Measurements from ENCODE around the gene FIGNL2. TPM values are rescaled to one million over a fixed set of nuclear protein-coding genes. Genes with fewer than 3 reads are reported as not detected.

FIGNL2 gene
- total and polyA plus RNA-seq, 9 of the 15 experiments (the other 6 are each of a cell fraction or from before 2014, with no cell fraction given), result 0.01 TPM; not detected in 8

- TF ChIP-seq ZC3H11A (IDR thresholded peaks at IDR 0.05; ENCODE audit: low read depth, low read length) (no peak), CHD4 (IDR thresholded peaks at IDR 0.05; ENCODE audit: insufficient read depth, insufficient replicate concordance, low read depth, low read length, poor library complexity, severe bottlenecking) (no peak), NCOA6 (IDR thresholded peaks at IDR 0.05) (no peak), KAT8 (IDR thresholded peaks at IDR 0.05; ENCODE audit: low read depth) (no peak), PML (IDR thresholded peaks at IDR 0.05; ENCODE audit: low read length) (peak; percentile 76; the same call in 1 of the 2 replicates), MTA2 (IDR thresholded peaks at IDR 0.05; ENCODE audit: low read depth) (peak; percentile 88), ID3 (CRISPR knock-in tag; IDR thresholded peaks at IDR 0.05) (peak; percentile 72; the same call in 1 of the 2 replicates), ID3 (tag; IDR thresholded peaks at IDR 0.05) (peak; percentile 21; the same call in 1 of the 2 replicates), PTRF (tag; IDR thresholded peaks at IDR 0.05) (no peak), E4F1 (CRISPR knock-in tag; IDR thresholded peaks at IDR 0.05; ENCODE audit: borderline replicate concordance) (no peak), TGIF2 (CRISPR knock-in tag; IDR thresholded peaks at IDR 0.05) (no peak), DPF2 (IDR thresholded peaks at IDR 0.05) (peak; percentile 99), ZNF280A (IDR thresholded peaks at IDR 0.05; ENCODE audit: low read depth, partially characterized antibody) (peak; percentile 7), MTF1 (CRISPR knock-in tag; IDR thresholded peaks at IDR 0.05; ENCODE audit: borderline replicate concordance) (peak; percentile 69; the same call in 1 of the 2 replicates), SNRNP70 (optimal IDR thresholded peaks at IDR 0.05; ENCODE audit: low read depth, low read length) (no peak), NR0B1 (IDR thresholded peaks at IDR 0.05; ENCODE audit: partially characterized antibody) (no peak), BDP1 (IDR thresholded peaks at IDR 0.05; ENCODE audit: insufficient read depth, insufficient read length) (no peak), NFE2L1 (tag; IDR thresholded peaks at IDR 0.05; ENCODE audit: borderline replicate concordance, low read depth) (peak; percentile 28; the same call in 1 of the 2 replicates), ELF1 (tag; IDR thresholded peaks at IDR 0.05) (peak; percentile 73), HEY1 (CRISPR knock-in tag; IDR thresholded peaks at IDR 0.05; ENCODE audit: borderline replicate concordance) (no peak)
These were observed 36.2 kb upstream of the FIGNL2 start (continued) for GRCh38 chr12:51884676-51885229.

Data from K562 (cell line).